ENCODE measurements around the gene HPGD. TPM values are rescaled to one million over a fixed set of nuclear protein-coding genes. Genes with fewer than 3 reads are reported as not detected.
A peak's percentile ranks its signal among the peaks of the same experiment; 100 is the strongest.

Gene HPGD
- total and polyA plus RNA-seq, 2 of the 8 experiments (the other 6 are each of a cell fraction or from before 2014, with no cell fraction given): 1.1 to 1.3 TPM

DNA sequence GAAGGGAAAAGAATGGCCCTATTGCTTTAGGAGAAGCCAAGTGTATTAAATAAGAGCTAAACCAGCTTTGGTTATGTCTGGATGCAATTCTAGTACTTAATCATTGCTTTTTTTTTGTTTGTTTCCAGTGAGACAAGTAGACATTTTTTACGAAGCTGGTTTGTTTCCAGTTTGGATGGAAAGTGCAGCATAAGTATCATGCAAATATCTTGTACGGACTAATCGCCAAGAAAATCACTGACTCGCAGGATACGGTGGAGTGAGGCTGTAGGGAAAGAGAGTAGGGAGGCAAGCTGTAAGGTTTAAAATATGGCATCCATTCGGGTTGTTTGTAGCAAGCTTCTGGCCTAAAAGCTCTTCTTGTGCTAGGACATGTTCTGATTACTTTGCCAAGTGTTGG is 64.8 kb downstream of the HPGD start:
- no peaks in the 10 kb centered on the region for H3K36me3 ChIP-seq (ENCODE audit: control insufficient read depth in 2 of 4, insufficient read depth in 4 of 4, low read length in 3 of 4)
- no peak overlapping the region for H4K91ac ChIP-seq (replicated peaks; ENCODE audit: insufficient read length, low read length)
- H3K14ac ChIP-seq (ENCODE audit: insufficient read length): no peak overlapping the region
- H3K4me2 ChIP-seq (ENCODE audit: insufficient read depth in 1 of 2, low read depth in 2 of 2, low read length in 2 of 2): no peak overlapping the region
- DNase-seq (ENCODE audit: low read depth in 1 of 2, low spot score in 2 of 2) (no peak), FAIRE-seq (no peak)
- H3K79me2 ChIP-seq (ENCODE audit: control insufficient read depth in 1 of 2, insufficient read depth in 2 of 2, low read length in 2 of 2): no peaks in the 10 kb centered on the region
- H3K23ac ChIP-seq (ENCODE audit: insufficient read length): no peak overlapping the region
- H3K79me1 ChIP-seq (ENCODE audit: low read depth, low read length): no peaks in the 10 kb centered on the region
- H3K27me3 ChIP-seq (replicated peaks in 1 of 4; ENCODE audit: control insufficient read depth in 3 of 4, extremely low read depth in 1 of 4, insufficient read depth in 3 of 4, low read length in 3 of 4): no peaks in the 10 kb centered on the region
- H4K5ac ChIP-seq (ENCODE audit: insufficient read length, low read depth, low read length): no peak overlapping the region
- WGBS, 2 experiments (ENCODE audit: extremely low coverage in 1 of 2, insufficient coverage in 1 of 2, insufficient read length in 1 of 2, insufficient replicate concordance in 2 of 2, low coverage in 1 of 2, low lambda C conversion rate in 2 of 2, missing lambda C conversion rate in 1 of 2): 94% methylated on average over 6 of the region's 6 CpGs; no CpG with 5 or more reads in 1 of the 2 experiments
- H3K9ac ChIP-seq (replicated peaks in 1 of 4; ENCODE audit: extremely low read depth in 1 of 4, low read depth in 3 of 4, low read length in 3 of 4): no peak overlapping the region
- H2BK15ac ChIP-seq (ENCODE audit: low read length): no peak overlapping the region
- H2AFZ ChIP-seq (ENCODE audit: low read length): peak overlapping the region; percentile 36; the same call in 1 of the 2 replicates
- no peaks in the 10 kb centered on the region for H3K9me3 ChIP-seq (ENCODE audit: insufficient read depth in 2 of 2, low read depth in 1 of 2, low read length in 1 of 2)
- H3K23me2 ChIP-seq (ENCODE audit: low read depth, low read length): no peaks in the 10 kb centered on the region
- H3K56ac ChIP-seq (replicated peaks; ENCODE audit: insufficient read length, low read depth, low read length): no peak overlapping the region
- no peak overlapping the region for H2BK120ac ChIP-seq (replicated peaks; ENCODE audit: low read depth, low read length)
- H4K20me1 ChIP-seq (replicated peaks in 1 of 2; ENCODE audit: control insufficient read depth in 1 of 2, insufficient read depth in 2 of 2, low read length in 2 of 2): no peaks in the 10 kb centered on the region
- POLR2A ChIA-PET (ENCODE audit: partially characterized antibody): no interaction called here
- H4K8ac ChIP-seq (ENCODE audit: extremely low read depth, insufficient read depth, low read length): no peak overlapping the region
- H3K4me1 ChIP-seq (replicated peaks in 1 of 4; ENCODE audit: control insufficient read depth in 3 of 4, insufficient read depth in 4 of 4, low read length in 3 of 4): peaks cover 0 to 4% (median 1%) of the 10 kb centered on the region in 4 experiments; a peak in 1 of 7 replicates
- H3K4me3 ChIP-seq (ENCODE audit: extremely low read depth in 1 of 4, insufficient read depth in 2 of 4, low read depth in 3 of 4, low read length in 4 of 4): no peak overlapping the region
- no peak overlapping the region for H2BK20ac ChIP-seq (ENCODE audit: low read length)
- H2AK5ac ChIP-seq (ENCODE audit: low read depth, low read length): no peak overlapping the region
- H2BK5ac ChIP-seq (ENCODE audit: low read depth, low read length): no peak overlapping the region
- CTCF ChIA-PET (ENCODE audit: partially characterized antibody): interaction anchor here (0.8 to 1.4 kb wide), 3 partner anchors 9 to 126 kb away, joined by 3 to 4 read pairs (median 3); no protein-coding TSS in a partner anchor
- H3K18ac ChIP-seq (ENCODE audit: extremely low read depth, low read length): no peak overlapping the region
- H3K27ac ChIP-seq (ENCODE audit: low read depth, low read length): no peak overlapping the region
- H3K4ac ChIP-seq (replicated peaks; ENCODE audit: insufficient read length, low read depth, low read length): no peak overlapping the region
- no peak overlapping the region for H2BK12ac ChIP-seq (ENCODE audit: low read depth, low read length)
- TF ChIP-seq RAD21 (IDR thresholded peaks at IDR 0.05 in 1 of 2, conservative IDR thresholded peaks at IDR 0.05 in 1 of 2; ENCODE audit: low read depth in 2 of 2, low read length in 2 of 2) (no peak), FOSL1 (IDR thresholded peaks at IDR 0.05; ENCODE audit: insufficient read depth, low read depth, low read length) (no peak), YY1 (IDR thresholded peaks at IDR 0.05; ENCODE audit: low read depth, low read length) (no peak), KDM1A (IDR thresholded peaks at IDR 0.05; ENCODE audit: borderline replicate concordance, low read length) (no peak), EZH2 (IDR thresholded peaks at IDR 0.05; ENCODE audit: low read depth, low read length, severe bottlenecking) (no peak), POLR2AphosphoS5 (IDR thresholded peaks at IDR 0.05; ENCODE audit: low read depth, low read length) (no peak), JUND (IDR thresholded peaks at IDR 0.05; ENCODE audit: low read length) (no peak), EP300 (IDR thresholded peaks at IDR 0.05; ENCODE audit: borderline replicate concordance in 1 of 2, low read depth in 2 of 2, low read length in 2 of 2) (no peak), BCL11A (IDR thresholded peaks at IDR 0.05; ENCODE audit: low read depth in 2 of 2, low read length in 2 of 2) (no peak), JUN (IDR thresholded peaks at IDR 0.05; ENCODE audit: low read depth, low read length) (no peak), TAF1 (IDR thresholded peaks at IDR 0.05; ENCODE audit: low read depth, low read length) (no peak), CHD1 (IDR thresholded peaks at IDR 0.05; ENCODE audit: low read depth, low read length) (no peak)
- TF ChIP-seq, protein P1, sequence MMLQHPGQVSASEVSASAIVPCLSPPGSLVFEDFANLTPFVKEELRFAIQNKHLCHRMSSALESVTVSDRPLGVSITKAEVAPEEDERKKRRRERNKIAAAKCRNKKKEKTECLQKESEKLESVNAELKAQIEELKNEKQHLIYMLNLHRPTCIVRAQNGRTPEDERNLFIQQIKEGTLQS (IDR thresholded peaks at IDR 0.05; ENCODE audit: insufficient read depth, low read depth, low read length): no peak
